BJ (cell line): ENCODE measurements around the gene ORC6. TPM values are rescaled to one million over a fixed set of nuclear protein-coding genes. Genes with fewer than 3 reads are reported as not detected.

Source experiments
- CTCF ChIA-PET: fragments of 350-600 bp; formaldehyde crosslinking; extraction: SDS; loops from one replicate; lab custom pipeline; 2021; ENCODE audit warnings: antibody characterized with exemption, inconsistent platforms; lab: Yijun Ruan, JAX
- POLR2A ChIA-PET: fragments of 300-600 bp; sonication (Branson Sonifier 250); formaldehyde crosslinking; extraction: SDS; loops from one replicate; lab custom pipeline; 2021; ENCODE audit warnings: antibody characterized with exemption; lab: Charles Lee
- DNase-seq: peaks from one replicate; pipeline ENCODE4 v3.0.0-alpha.2; 2011; ENCODE audit warnings: low read depth
- H3K27me3 ChIP-seq: 2 replicates; pipeline ENCODE4 v1.6.0; 2011; ENCODE audit warnings: low read length; ENCODE audit not compliant: control insufficient read depth, insufficient read depth
- H3K36me3 ChIP-seq: 2 replicates; pipeline ENCODE4 v1.5.1; 2011; ENCODE audit warnings: low read length; ENCODE audit not compliant: control insufficient read depth, insufficient read depth
- H3K4me3 ChIP-seq: 2 replicates; pipeline ENCODE4 v1.5.1; 2011; ENCODE audit warnings: low read depth, mild to moderate bottlenecking, control low read depth, low read length
- CTCF ChIP-seq: IDR thresholded peaks from 2 replicates; pipeline ENCODE4 v1.5.1; 2011; ENCODE audit warnings: low read depth, mild to moderate bottlenecking, control low read depth, inconsistent platforms, low read length, moderate library complexity; ENCODE audit not compliant: insufficient read depth
- polyA plus RNA-seq: library from polyadenylated mRNA; depleted of rRNA; stranded (reverse); fragments of >200 nt; gene quantifications from 2 replicates; pipeline ENCODE4 v1.2.3, GENCODE V29; 2011

The ORC6 gene
- polyA plus RNA-seq, 1 experiment: 8.0 TPM

GRCh38 chr16:46732561-46732960 lies 43.1 kb downstream of the ORC6 start:
- POLR2A ChIA-PET: no interaction called here
- H3K4me3 ChIP-seq: no peak overlapping the region
- DNase-seq: no peak
- TF ChIP-seq CTCF: no peak
- CTCF ChIA-PET: no interaction called here
- H3K36me3 ChIP-seq: no peaks in the 10 kb centered on the region
- H3K27me3 ChIP-seq: no peaks in the 10 kb centered on the region

GRCh38 chr16:46733319-46733830 lies 43.9 kb downstream of the ORC6 start:
- no peak for DNase-seq
- no peaks in the 10 kb centered on the region for H3K27me3 ChIP-seq
- CTCF ChIA-PET: interaction anchor here (0.6 kb wide), 1 partner anchor 13 kb away, joined by 3 read pairs; no protein-coding TSS in a partner anchor
- H3K36me3 ChIP-seq: no peaks in the 10 kb centered on the region
- POLR2A ChIA-PET: no interaction called here
- no peak for TF ChIP-seq CTCF
- no peak overlapping the region for H3K4me3 ChIP-seq

- DNase-seq: no peak
- Histone ChIP-seq H3K36me3 (no peaks in the 10 kb centered on the region), H3K27me3 (no peaks in the 10 kb centered on the region), H3K4me3 (no peak overlapping the region)
- CTCF ChIA-PET: interaction anchor here (1.8 to 2.2 kb wide), 2 partner anchors 8 to 11 kb away, joined by 4 to 5 read pairs; partner anchors contain the start of gene MYLK3
- no peak for TF ChIP-seq CTCF
- POLR2A ChIA-PET: no interaction called here
These were observed 47.2 kb downstream of the ORC6 start for GRCh38 chr16:46736695-46737094.

GRCh38 chr16:46737621-46738214 lies 48.3 kb downstream of the ORC6 start:
- H3K4me3 ChIP-seq: no peak overlapping the region
- no peaks in the 10 kb centered on the region for H3K27me3 ChIP-seq
- no peaks in the 10 kb centered on the region for H3K36me3 ChIP-seq
- CTCF ChIA-PET: interaction anchor here (1.8 to 2.2 kb wide), 2 partner anchors 9 to 10 kb away, joined by 4 to 5 read pairs; partner anchors contain the start of gene MYLK3
- POLR2A ChIA-PET: no interaction called here
- TF ChIP-seq CTCF: no peak
- no peak for DNase-seq

- no peak overlapping the region for H3K4me3 ChIP-seq
- no peaks in the 10 kb centered on the region for H3K36me3 ChIP-seq
- DNase-seq: no peak
- ChIA-PET POLR2A (no interaction called here), CTCF (no interaction called here)
- TF ChIP-seq CTCF: no peak
- no peaks in the 10 kb centered on the region for H3K27me3 ChIP-seq
These were observed 50.5 kb downstream of the ORC6 start for GRCh38 chr16:46739934-46740333.
